Stimulated activated naive CD8-positive, alpha-beta T cell treated with anti-CD3 and anti-CD28 coated beads, Interleukin-15, Interleukin-2, amounts not matched to agents 100 ng/mL and 50 ng/mL, for 24 hours (primary cell): Measurements from ENCODE around the gene BZW2.

Source experiments
- H3K27ac Mint-ChIP-seq: one replicate; pipeline ENCODE4 v1.8.0; 2021; ENCODE audit warnings: mild to moderate bottlenecking, mixed read lengths
- H3K27me3 Mint-ChIP-seq: one replicate; pipeline ENCODE4 v1.8.0; 2021; ENCODE audit warnings: mixed read lengths
- H3K36me3 Mint-ChIP-seq: one replicate; pipeline ENCODE4 v1.8.0; 2021; ENCODE audit warnings: low read depth, mixed read lengths
- H3K4me1 Mint-ChIP-seq: one replicate; pipeline ENCODE4 v1.8.0; 2021; ENCODE audit warnings: low read depth, mixed read lengths
- H3K4me3 Mint-ChIP-seq: one replicate; pipeline ENCODE4 v1.8.0; 2021; ENCODE audit warnings: mild to moderate bottlenecking, mixed read lengths
- H3K9me3 Mint-ChIP-seq: one replicate; pipeline ENCODE4 v1.8.0; 2021; ENCODE audit warnings: mixed read lengths

Gene BZW2

DNA sequence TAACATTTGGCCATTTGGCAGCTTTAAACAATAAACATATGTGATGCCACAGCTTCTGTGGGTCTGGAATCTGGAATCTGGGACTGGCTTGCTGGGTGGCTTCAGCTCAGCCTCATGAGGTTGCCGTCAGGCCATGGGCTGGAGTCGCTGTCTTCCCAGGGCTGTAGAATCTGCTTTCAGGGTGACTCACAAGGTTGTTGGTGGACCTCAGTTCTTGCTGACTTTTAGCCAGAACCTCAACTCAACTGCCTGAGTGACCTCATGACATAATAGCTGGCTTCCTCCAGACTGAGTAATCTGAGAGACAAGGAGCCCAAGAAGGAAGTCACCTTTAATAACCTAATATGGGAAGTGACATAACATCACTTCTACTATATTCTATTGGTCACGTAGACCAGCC lies 63.0 kb downstream of the BZW2 start:
- Mint-ChIP-seq H3K27me3 (no peaks in the 10 kb centered on the region), H3K4me3 (no peak overlapping the region), H3K27ac (no peak overlapping the region), H3K4me1 (peaks cover 33% of the 10 kb centered on the region), H3K36me3 (peaks cover 63% of the 10 kb centered on the region), H3K9me3 (no peaks in the 10 kb centered on the region)

DNA sequence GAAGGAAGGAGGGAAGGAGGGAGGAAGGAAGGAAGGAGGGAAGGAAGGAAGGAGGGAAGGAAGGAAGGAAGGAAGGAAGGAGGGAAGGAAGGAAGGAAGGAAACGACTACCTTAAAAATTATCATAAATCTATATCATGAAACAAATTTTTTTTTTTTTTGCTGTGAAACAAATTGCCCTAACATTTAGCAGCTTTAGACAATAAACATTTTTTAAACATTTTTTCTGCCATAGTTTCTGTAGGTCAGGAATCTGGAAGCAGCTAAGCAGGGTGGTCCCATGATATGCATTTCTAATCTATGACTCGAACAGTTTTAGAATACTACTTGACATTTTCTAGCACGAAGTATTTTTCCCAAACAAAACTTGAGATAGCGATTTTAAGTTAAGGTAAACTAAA lies 64.7 kb downstream of the BZW2 start:
- no peak overlapping the region for H3K4me3 Mint-ChIP-seq

GRCh38 chr7:16711730-16712129 lies 65.7 kb downstream of the BZW2 start:
- Mint-ChIP-seq H3K27ac (peak overlapping the region; percentile 86), H3K27me3 (no peaks in the 10 kb centered on the region), H3K36me3 (peaks cover 56% of the 10 kb centered on the region), H3K4me1 (peaks cover 30% of the 10 kb centered on the region), H3K9me3 (no peaks in the 10 kb centered on the region), H3K4me3 (no peak overlapping the region)

More for the DNA sequence above, 64.7 kb downstream of the BZW2 start:
- H3K9me3 Mint-ChIP-seq = no peaks in the 10 kb centered on the region
- peaks cover 33% of the 10 kb centered on the region for H3K4me1 Mint-ChIP-seq
- peaks cover 60% of the 10 kb centered on the region for H3K36me3 Mint-ChIP-seq
- H3K27ac Mint-ChIP-seq = no peak overlapping the region
- H3K27me3 Mint-ChIP-seq = no peaks in the 10 kb centered on the region

GRCh38 chr7:16712916-16713315 lies 66.9 kb downstream of the BZW2 start:
- peaks cover 30% of the 10 kb centered on the region for H3K4me1 Mint-ChIP-seq
- H3K36me3 Mint-ChIP-seq = peaks cover 47% of the 10 kb centered on the region
- no peaks in the 10 kb centered on the region for H3K27me3 Mint-ChIP-seq
- no peaks in the 10 kb centered on the region for H3K9me3 Mint-ChIP-seq
- no peak overlapping the region for H3K4me3 Mint-ChIP-seq
- H3K27ac Mint-ChIP-seq = peak overlapping the region; percentile 86

- H3K9me3 Mint-ChIP-seq = no peaks in the 10 kb centered on the region
- H3K4me3 Mint-ChIP-seq = no peak overlapping the region
- H3K4me1 Mint-ChIP-seq = peaks cover 31% of the 10 kb centered on the region
- no peak overlapping the region for H3K27ac Mint-ChIP-seq
- no peaks in the 10 kb centered on the region for H3K27me3 Mint-ChIP-seq
- peaks cover 36% of the 10 kb centered on the region for H3K36me3 Mint-ChIP-seq
These were observed 69.9 kb downstream of the BZW2 start for GRCh38 chr7:16715928-16716327.

- Mint-ChIP-seq H3K4me3 (no peak overlapping the region), H3K9me3 (no peaks in the 10 kb centered on the region), H3K27ac (no peak overlapping the region), H3K4me1 (peaks cover 23% of the 10 kb centered on the region), H3K36me3 (peaks cover 30% of the 10 kb centered on the region), H3K27me3 (no peaks in the 10 kb centered on the region)
These were observed 72.2 kb downstream of the BZW2 start for GRCh38 chr7:16718111-16718656.

DNA sequence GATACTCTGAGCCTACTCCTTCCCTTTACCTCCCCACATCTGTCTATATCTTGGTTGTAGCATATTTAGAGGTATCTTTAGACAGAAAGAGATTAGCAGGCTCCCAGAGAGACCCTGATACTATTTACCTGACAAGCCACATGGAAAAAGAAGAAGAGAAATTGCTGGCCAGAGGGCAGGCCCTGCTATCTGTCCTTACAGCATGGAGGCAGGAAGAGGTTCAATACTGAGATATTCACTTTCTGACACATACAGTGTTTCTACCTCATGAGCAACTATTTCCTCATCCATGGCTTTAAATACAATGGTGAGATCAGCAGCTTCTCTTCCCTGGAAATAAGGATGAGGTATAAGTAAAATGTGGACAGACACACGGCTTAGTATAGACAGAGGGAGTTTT lies 73.7 kb downstream of the BZW2 start:
- peaks cover 22% of the 10 kb centered on the region for H3K4me1 Mint-ChIP-seq
- H3K27ac Mint-ChIP-seq = no peak overlapping the region
- H3K9me3 Mint-ChIP-seq = no peaks in the 10 kb centered on the region
- no peak overlapping the region for H3K4me3 Mint-ChIP-seq
- H3K27me3 Mint-ChIP-seq = no peaks in the 10 kb centered on the region
- H3K36me3 Mint-ChIP-seq = peaks cover 27% of the 10 kb centered on the region

DNA sequence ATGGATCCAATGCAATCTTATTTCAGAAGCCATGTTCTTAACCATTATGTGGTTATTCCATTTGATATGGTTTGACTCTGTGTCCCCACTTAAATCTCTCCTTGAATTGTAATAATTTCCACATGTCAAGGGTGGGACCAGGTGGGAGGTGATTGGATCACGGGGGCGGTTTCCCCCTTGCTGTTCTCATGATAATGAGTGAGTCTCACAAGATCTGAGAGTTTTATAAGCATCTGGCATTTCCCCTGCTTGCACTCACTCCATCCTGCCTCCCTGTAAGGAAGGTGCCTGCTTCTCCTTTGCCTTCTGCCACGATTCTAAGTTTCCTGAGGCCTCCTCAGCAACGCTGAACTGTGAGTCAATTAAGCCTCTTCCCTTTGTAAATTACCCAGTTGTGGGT lies 75.6 kb downstream of the BZW2 start:
- no peak overlapping the region for H3K4me3 Mint-ChIP-seq
- H3K4me1 Mint-ChIP-seq = peaks cover 22% of the 10 kb centered on the region
- peak overlapping the region; percentile 40 for H3K27ac Mint-ChIP-seq
- peaks cover 12% of the 10 kb centered on the region for H3K36me3 Mint-ChIP-seq
- no peaks in the 10 kb centered on the region for H3K27me3 Mint-ChIP-seq
- H3K9me3 Mint-ChIP-seq = no peaks in the 10 kb centered on the region

GRCh38 chr7:16724344-16724743 lies 78.4 kb downstream of the BZW2 start:
- no peak overlapping the region for H3K4me3 Mint-ChIP-seq
- no peak overlapping the region for H3K27ac Mint-ChIP-seq
- H3K36me3 Mint-ChIP-seq = peaks cover 12% of the 10 kb centered on the region
- H3K27me3 Mint-ChIP-seq = no peaks in the 10 kb centered on the region
- peaks cover 22% of the 10 kb centered on the region for H3K4me1 Mint-ChIP-seq
- no peaks in the 10 kb centered on the region for H3K9me3 Mint-ChIP-seq

DNA sequence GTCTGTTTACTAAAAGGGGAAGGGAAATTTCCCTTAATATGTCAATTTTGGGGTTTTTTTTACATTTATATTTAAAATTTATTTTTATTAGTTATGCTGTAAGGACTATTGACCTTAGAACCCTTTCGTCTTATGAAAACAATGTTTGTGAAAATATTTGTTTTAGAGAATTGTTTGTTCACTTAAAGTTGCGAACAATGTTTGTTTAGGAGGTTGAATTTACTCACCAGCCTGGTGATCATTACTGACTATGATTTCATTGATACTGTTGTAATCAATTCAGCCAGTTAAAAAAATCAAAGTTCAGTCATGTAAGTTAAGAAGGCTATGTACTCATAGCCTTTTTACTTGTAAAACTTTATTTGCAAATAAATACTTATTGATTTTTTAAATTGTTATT lies 80.2 kb downstream of the BZW2 start:
- H3K27me3 Mint-ChIP-seq = no peaks in the 10 kb centered on the region
- peaks cover 11% of the 10 kb centered on the region for H3K4me1 Mint-ChIP-seq
- H3K9me3 Mint-ChIP-seq = no peaks in the 10 kb centered on the region
- no peak overlapping the region for H3K27ac Mint-ChIP-seq
- H3K4me3 Mint-ChIP-seq = no peak overlapping the region
- H3K36me3 Mint-ChIP-seq = peaks cover 7% of the 10 kb centered on the region

DNA sequence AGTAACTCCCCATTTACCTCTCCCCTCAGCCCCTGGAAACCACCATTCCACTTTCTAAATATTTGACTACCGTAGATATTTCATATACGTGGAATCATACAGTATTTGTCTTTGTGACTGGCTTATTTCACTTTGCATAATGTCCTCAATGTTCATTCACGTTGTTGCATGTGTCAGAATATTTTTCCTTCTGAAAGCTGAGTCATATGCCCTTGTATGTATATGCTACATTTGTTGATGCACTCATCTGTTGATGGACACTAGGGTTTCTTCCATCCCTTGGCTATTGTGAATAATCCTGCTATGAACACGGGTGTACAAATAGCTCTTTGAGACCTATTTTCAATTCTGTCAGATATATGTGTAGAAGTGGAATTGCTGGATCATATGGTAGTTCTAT lies 81.8 kb downstream of the BZW2 start:
- Mint-ChIP-seq H3K4me1 (no peaks in the 10 kb centered on the region), H3K4me3 (no peak overlapping the region), H3K9me3 (no peaks in the 10 kb centered on the region), H3K27ac (no peak overlapping the region), H3K27me3 (no peaks in the 10 kb centered on the region), H3K36me3 (peaks cover 6% of the 10 kb centered on the region)

- H3K9me3 Mint-ChIP-seq = no peaks in the 10 kb centered on the region
- H3K27me3 Mint-ChIP-seq = no peaks in the 10 kb centered on the region
- H3K4me3 Mint-ChIP-seq = no peak overlapping the region
- H3K36me3 Mint-ChIP-seq = no peaks in the 10 kb centered on the region
- no peaks in the 10 kb centered on the region for H3K4me1 Mint-ChIP-seq
- H3K27ac Mint-ChIP-seq = no peak overlapping the region
These were observed 82.8 kb downstream of the BZW2 start for GRCh38 chr7:16728811-16729210.

- H3K4me3 Mint-ChIP-seq = no peak overlapping the region
- no peaks in the 10 kb centered on the region for H3K36me3 Mint-ChIP-seq
- H3K27ac Mint-ChIP-seq = no peak overlapping the region
- no peaks in the 10 kb centered on the region for H3K27me3 Mint-ChIP-seq
- no peaks in the 10 kb centered on the region for H3K9me3 Mint-ChIP-seq
- H3K4me1 Mint-ChIP-seq = no peaks in the 10 kb centered on the region
These were observed 83.6 kb downstream of the BZW2 start for GRCh38 chr7:16729541-16729940.

- Mint-ChIP-seq H3K27me3 (no peaks in the 10 kb centered on the region), H3K9me3 (no peaks in the 10 kb centered on the region), H3K36me3 (no peaks in the 10 kb centered on the region), H3K4me1 (no peaks in the 10 kb centered on the region), H3K27ac (no peak overlapping the region), H3K4me3 (no peak overlapping the region)
These were observed 85.0 kb downstream of the BZW2 start for GRCh38 chr7:16730937-16731336.

DNA sequence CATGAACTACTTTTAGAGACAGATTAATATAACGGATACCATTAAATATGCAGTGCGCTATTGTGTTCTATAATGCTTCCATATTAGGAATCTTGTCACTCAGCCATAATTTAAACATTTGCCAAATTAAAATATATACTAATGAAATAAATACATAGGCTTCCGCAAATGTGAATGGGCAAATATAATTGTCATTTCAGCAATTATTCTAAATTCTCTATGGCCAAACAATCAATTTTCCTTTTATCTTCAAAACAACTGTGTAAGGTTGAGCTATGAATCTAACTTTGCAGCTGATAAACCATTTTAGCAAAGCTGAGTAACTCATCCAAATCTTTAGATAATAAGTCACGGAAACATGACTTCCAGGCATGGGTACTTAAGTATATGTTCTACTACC lies 86.8 kb downstream of the BZW2 start:
- H3K9me3 Mint-ChIP-seq = no peaks in the 10 kb centered on the region
- H3K27ac Mint-ChIP-seq = no peak overlapping the region

GRCh38 chr7:16734148-16734726 lies 88.3 kb downstream of the BZW2 start:
- Mint-ChIP-seq H3K36me3 (no peaks in the 10 kb centered on the region), H3K4me1 (no peaks in the 10 kb centered on the region), H3K9me3 (no peaks in the 10 kb centered on the region), H3K27ac (no peak overlapping the region), H3K27me3 (no peaks in the 10 kb centered on the region), H3K4me3 (no peak overlapping the region)

More for the DNA sequence above, 86.8 kb downstream of the BZW2 start:
- H3K4me1 Mint-ChIP-seq = no peaks in the 10 kb centered on the region
- H3K27me3 Mint-ChIP-seq = no peaks in the 10 kb centered on the region
- H3K36me3 Mint-ChIP-seq = no peaks in the 10 kb centered on the region
- no peak overlapping the region for H3K4me3 Mint-ChIP-seq
